WI38 (cell line): ENCODE data around the gene BHLHE41.

Experiments
- H3K4me3 ChIP-seq: 2 replicates; pipeline ENCODE4 v1.5.1; 2011; ENCODE audit warnings: low read depth, mild to moderate bottlenecking, control low read depth, low read length
- TF ChIP-seq, protein P1 (sequence below): IDR thresholded peaks from 2 replicates; pipeline ENCODE4 v1.5.1; 2012; ENCODE audit warnings: low read depth, mild to moderate bottlenecking, control low read depth, low read length

The BHLHE41 gene

DNA sequence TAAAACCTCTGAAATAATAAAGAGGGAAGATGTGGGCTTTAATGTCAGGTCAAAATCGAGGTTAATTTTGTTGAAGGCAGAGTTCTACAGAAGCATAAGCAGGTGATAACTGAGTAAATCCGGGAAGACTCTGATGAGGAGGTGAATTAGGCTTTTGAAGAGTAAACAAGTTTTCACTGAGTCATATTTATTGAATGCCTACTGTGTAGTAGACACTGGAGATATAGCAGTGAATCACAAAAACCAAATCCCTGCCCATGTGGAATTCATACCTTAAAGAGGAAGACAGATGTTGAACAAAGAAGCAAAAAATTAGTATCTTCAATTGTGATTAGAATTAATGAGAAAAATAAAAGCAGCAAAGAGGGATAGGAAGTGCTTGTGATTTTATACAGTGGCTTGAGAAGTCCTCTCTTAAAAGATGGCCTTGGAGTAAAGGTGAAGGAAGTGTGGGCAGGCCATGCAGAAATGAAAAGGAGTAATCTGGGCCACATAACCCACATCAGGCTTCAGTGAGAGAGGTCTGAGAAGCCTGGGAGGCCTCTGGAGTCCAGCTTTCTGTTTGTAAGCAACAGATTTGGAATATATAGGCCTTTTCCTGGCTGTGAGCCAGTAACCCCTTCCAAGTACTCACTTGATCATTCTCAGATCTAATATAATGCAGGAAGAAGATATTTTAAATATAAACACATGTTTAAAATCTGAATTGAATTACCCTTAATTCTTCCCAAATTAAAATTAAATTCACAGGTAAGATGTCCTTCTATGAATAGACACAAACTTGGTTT lies 46.7 kb downstream of the BHLHE41 start:
- H3K4me3 ChIP-seq = no peak overlapping the region
- TF ChIP-seq, protein P1, sequence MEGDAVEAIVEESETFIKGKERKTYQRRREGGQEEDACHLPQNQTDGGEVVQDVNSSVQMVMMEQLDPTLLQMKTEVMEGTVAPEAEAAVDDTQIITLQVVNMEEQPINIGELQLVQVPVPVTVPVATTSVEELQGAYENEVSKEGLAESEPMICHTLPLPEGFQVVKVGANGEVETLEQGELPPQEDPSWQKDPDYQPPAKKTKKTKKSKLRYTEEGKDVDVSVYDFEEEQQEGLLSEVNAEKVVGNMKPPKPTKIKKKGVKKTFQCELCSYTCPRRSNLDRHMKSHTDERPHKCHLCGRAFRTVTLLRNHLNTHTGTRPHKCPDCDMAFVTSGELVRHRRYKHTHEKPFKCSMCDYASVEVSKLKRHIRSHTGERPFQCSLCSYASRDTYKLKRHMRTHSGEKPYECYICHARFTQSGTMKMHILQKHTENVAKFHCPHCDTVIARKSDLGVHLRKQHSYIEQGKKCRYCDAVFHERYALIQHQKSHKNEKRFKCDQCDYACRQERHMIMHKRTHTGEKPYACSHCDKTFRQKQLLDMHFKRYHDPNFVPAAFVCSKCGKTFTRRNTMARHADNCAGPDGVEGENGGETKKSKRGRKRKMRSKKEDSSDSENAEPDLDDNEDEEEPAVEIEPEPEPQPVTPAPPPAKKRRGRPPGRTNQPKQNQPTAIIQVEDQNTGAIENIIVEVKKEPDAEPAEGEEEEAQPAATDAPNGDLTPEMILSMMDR = no peak
